WERI-Rb-1 (cell line): ENCODE measurements around the gene SELENOP.

Source experiments
- DNase-seq: peaks from one replicate; pipeline ENCODE4 v3.0.0-alpha.2; 2020
- H3K27ac ChIP-seq: fragments of 250-450 bp; sonication (Bioruptor Pico); 2 replicates; pipeline ENCODE4 v1.5.1; 2020; ENCODE audit warnings: mild to moderate bottlenecking, moderate library complexity
- H3K27me3 ChIP-seq: fragments of 250-450 bp; sonication (Bioruptor Pico); 2 replicates; pipeline ENCODE4 v1.5.1; 2021; ENCODE audit warnings: mild to moderate bottlenecking, low read depth, moderate library complexity; ENCODE audit not compliant: insufficient read depth, severe bottlenecking
- H3K36me3 ChIP-seq: fragments of 250-450 bp; sonication (Bioruptor Pico); 2 replicates; pipeline ENCODE4 v1.5.1; 2020; ENCODE audit warnings: mild to moderate bottlenecking, moderate library complexity
- H3K4me3 ChIP-seq: 2 replicates; pipeline ENCODE4 v1.5.1; 2011; ENCODE audit warnings: low read depth, mild to moderate bottlenecking, control low read depth, low read length
- H3K9me3 ChIP-seq: fragments of 250-450 bp; sonication (Bioruptor Pico); 2 replicates; pipeline ENCODE4 v1.5.1; 2021; ENCODE audit warnings: mild to moderate bottlenecking, moderate library complexity; ENCODE audit not compliant: severe bottlenecking
- CTCF ChIP-seq: IDR thresholded peaks from 2 replicates; pipeline ENCODE4 v1.5.1; 2011; ENCODE audit warnings: low read depth, mild to moderate bottlenecking, control low read depth, inconsistent platforms, low read length

SELENOP gene

DNA sequence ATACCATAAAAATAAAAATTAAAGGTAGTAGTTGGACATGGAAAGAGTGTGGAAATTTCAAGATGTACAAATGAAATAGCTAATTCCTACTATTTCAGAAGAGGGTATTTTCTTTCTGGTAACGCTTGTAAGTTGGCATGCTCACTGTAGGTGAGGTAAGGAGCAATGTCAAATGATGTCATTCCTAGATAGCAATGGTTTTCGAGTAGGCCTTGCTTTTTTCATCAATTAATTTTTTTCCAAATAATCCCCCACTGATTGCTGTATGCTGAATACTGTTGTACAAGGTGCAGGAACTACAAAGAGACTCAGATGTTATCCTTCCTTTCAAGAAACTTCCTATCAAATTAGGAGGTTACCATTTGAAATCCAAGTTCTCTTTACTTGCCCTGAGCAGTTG lies 928 bp upstream of the SELENOP start:
- Histone ChIP-seq H3K36me3 (no peaks in the 10 kb centered on the region), H3K4me3 (no peak overlapping the region), H3K27ac (no peak overlapping the region), H3K9me3 (no peaks in the 10 kb centered on the region), H3K27me3 (peaks cover 42% of the 10 kb centered on the region)
- TF ChIP-seq CTCF = no peak
- DNase-seq = no peak

GRCh38 chr5:42810834-42811590 lies 680 bp downstream of the SELENOP start:
- TF ChIP-seq CTCF = no peak
- H3K9me3 ChIP-seq = no peaks in the 10 kb centered on the region
- no peaks in the 10 kb centered on the region for H3K36me3 ChIP-seq
- H3K27me3 ChIP-seq = peaks cover 56% of the 10 kb centered on the region
- no peak for DNase-seq
- H3K27ac ChIP-seq = no peak overlapping the region
- no peak overlapping the region for H3K4me3 ChIP-seq

- TF ChIP-seq CTCF = no peak
- no peak overlapping the region for H3K4me3 ChIP-seq
- no peaks in the 10 kb centered on the region for H3K9me3 ChIP-seq
- no peaks in the 10 kb centered on the region for H3K36me3 ChIP-seq
- H3K27ac ChIP-seq = no peak overlapping the region
- peaks cover 72% of the 10 kb centered on the region for H3K27me3 ChIP-seq
- no peak for DNase-seq
Observed at GRCh38 chr5:42808888-42809611, 2.6 kb downstream of the SELENOP start.

GRCh38 chr5:42807722-42808447 lies 3.8 kb downstream of the SELENOP start:
- Histone ChIP-seq H3K4me3 (no peak overlapping the region), H3K27ac (no peak overlapping the region), H3K36me3 (no peaks in the 10 kb centered on the region), H3K9me3 (no peaks in the 10 kb centered on the region), H3K27me3 (peaks cover 74% of the 10 kb centered on the region)
- DNase-seq = no peak
- no peak for TF ChIP-seq CTCF

DNA sequence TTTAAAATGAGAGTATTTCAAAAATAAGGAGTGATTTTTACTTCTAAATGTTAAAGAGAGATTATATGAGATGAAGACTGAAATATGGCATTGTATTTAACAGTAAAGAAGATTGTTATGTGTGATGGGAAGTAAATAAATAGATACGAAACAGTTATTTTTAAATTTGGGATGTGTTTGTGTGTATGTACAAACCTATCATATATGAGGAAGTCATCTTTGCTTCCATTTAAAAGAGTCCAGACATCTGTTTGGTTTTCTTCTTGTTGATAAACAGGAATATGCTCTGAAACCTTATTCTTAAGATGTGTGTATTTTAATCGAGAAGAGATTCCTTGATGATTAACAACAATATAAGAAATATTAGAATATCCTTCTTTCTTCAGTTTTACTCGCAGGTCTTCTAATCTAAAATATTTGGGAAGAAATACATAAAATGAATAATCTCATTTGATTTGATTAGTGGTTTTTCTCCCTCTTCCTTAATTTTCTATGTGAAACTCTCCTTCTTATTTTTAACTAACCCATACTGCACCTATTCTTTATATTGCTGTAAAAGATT lies 4.9 kb downstream of the SELENOP start:
- Histone ChIP-seq H3K9me3 (no peaks in the 10 kb centered on the region), H3K36me3 (no peaks in the 10 kb centered on the region), H3K27ac (no peak overlapping the region), H3K4me3 (no peak overlapping the region), H3K27me3 (peaks cover 72% of the 10 kb centered on the region)
- DNase-seq = no peak
- no peak for TF ChIP-seq CTCF
